Loucy (cell line): ENCODE measurements around the gene MORN4.

Experiments
- H2AFZ ChIP-seq: fragments of 200-600 bp; sonication (generic); 2 replicates; pipeline ENCODE4 v1.6.0; 2016; ENCODE audit warnings: antibody characterized with exemption, mild to moderate bottlenecking, low read length, moderate library complexity
- H3F3A ChIP-seq: fragments of 200-600 bp; 2 replicates; pipeline ENCODE4 v1.6.0; 2016; ENCODE audit warnings: antibody characterized with exemption, low read depth, mild to moderate bottlenecking
- H3K27me3 ChIP-seq: fragments of 200-600 bp; sonication (generic); 2 replicates; pipeline ENCODE4 v1.6.1; 2014; ENCODE audit warnings: low read length, mild to moderate bottlenecking; ENCODE audit not compliant: insufficient read depth, poor library complexity, severe bottlenecking
- H3K36me3 ChIP-seq: fragments of 200-600 bp; sonication (generic); 2 replicates; pipeline ENCODE4 v1.6.1; 2016; ENCODE audit warnings: low read length; ENCODE audit not compliant: insufficient read depth
- H3K4me1 ChIP-seq: fragments of 200-600 bp; sonication (generic); 2 replicates; pipeline ENCODE4 v1.5.1; 2014; ENCODE audit warnings: low read length, mild to moderate bottlenecking; ENCODE audit not compliant: insufficient read depth, poor library complexity, severe bottlenecking
- H3K4me2 ChIP-seq: fragments of 200-600 bp; sonication (generic); 2 replicates; pipeline ENCODE4 v1.6.0; 2014; ENCODE audit warnings: antibody characterized with exemption, low read length, low read depth, mild to moderate bottlenecking; ENCODE audit not compliant: poor library complexity, severe bottlenecking
- H3K4me3 ChIP-seq: fragments of 200-600 bp; sonication (generic); 2 replicates; pipeline ENCODE4 v1.5.1; 2014; ENCODE audit warnings: low read length, mild to moderate bottlenecking, mixed read lengths; ENCODE audit not compliant: poor library complexity, severe bottlenecking
- H3K79me2 ChIP-seq: fragments of 200-600 bp; sonication (generic); 2 replicates; pipeline ENCODE4 v1.6.1; 2014; ENCODE audit warnings: low read length; ENCODE audit not compliant: insufficient read depth
- H3K9ac ChIP-seq: fragments of 200-600 bp; sonication (generic); 2 replicates; pipeline ENCODE4 v1.6.0; 2014; ENCODE audit warnings: mild to moderate bottlenecking, low read depth, low read length, moderate library complexity; ENCODE audit not compliant: poor library complexity, severe bottlenecking
- H3K9me2 ChIP-seq: fragments of 200-600 bp; sonication (generic); replicated peaks from 2 replicates; pipeline ENCODE4 v1.6.1; 2016; ENCODE audit warnings: low read depth, low read length, mixed read lengths
- H3K9me3 ChIP-seq: fragments of 200-600 bp; sonication (generic); 2 replicates; pipeline ENCODE4 v1.6.1; 2014; ENCODE audit warnings: mild to moderate bottlenecking, antibody characterized with exemption, low read length, low read depth; ENCODE audit not compliant: insufficient read depth
- H4K20me1 ChIP-seq: fragments of 200-600 bp; sonication (generic); 2 replicates; pipeline ENCODE4 v1.6.0; 2014; ENCODE audit warnings: antibody characterized with exemption, low read length, mild to moderate bottlenecking; ENCODE audit not compliant: insufficient read depth, poor library complexity, severe bottlenecking
- EZH2phosphoT487 ChIP-seq: fragments of 200-600 bp; IDR thresholded peaks from 2 replicates; pipeline ENCODE4 v1.6.1; 2018; ENCODE audit warnings: antibody characterized with exemption, mild to moderate bottlenecking, moderate library complexity, borderline replicate concordance
- TF ChIP-seq, protein P1 (sequence below): fragments of 200-600 bp; sonication (generic); conservative IDR thresholded peaks from 2 replicates; pipeline ENCODE4 v1.5.1; 2014; ENCODE audit warnings: mild to moderate bottlenecking, antibody characterized with exemption, low read length

The MORN4 gene

GRCh38 chr10:97567891-97568290 lies 65.4 kb downstream of the MORN4 start:
- H3K4me2 ChIP-seq, result no peak overlapping the region
- no peak overlapping the region for H2AFZ ChIP-seq
- no peaks in the 10 kb centered on the region for H3K27me3 ChIP-seq
- no peaks in the 10 kb centered on the region for H4K20me1 ChIP-seq
- H3K4me1 ChIP-seq, result no peaks in the 10 kb centered on the region
- no peak for TF ChIP-seq EZH2phosphoT487
- no peaks in the 10 kb centered on the region for H3K36me3 ChIP-seq
- no peaks in the 10 kb centered on the region for H3K79me2 ChIP-seq
- no peaks in the 10 kb centered on the region for H3K9me2 ChIP-seq
- no peak overlapping the region for H3K9ac ChIP-seq
- no peaks in the 10 kb centered on the region for H3F3A ChIP-seq
- H3K4me3 ChIP-seq, result no peak overlapping the region
- no peaks in the 10 kb centered on the region for H3K9me3 ChIP-seq

- Histone ChIP-seq H2AFZ (no peak overlapping the region), H3K27me3 (no peaks in the 10 kb centered on the region), H3K9ac (no peak overlapping the region), H3K4me1 (no peaks in the 10 kb centered on the region), H3K36me3 (no peaks in the 10 kb centered on the region), H3F3A (no peaks in the 10 kb centered on the region), H3K4me3 (no peak overlapping the region), H3K9me2 (no peaks in the 10 kb centered on the region), H3K79me2 (no peaks in the 10 kb centered on the region), H4K20me1 (no peaks in the 10 kb centered on the region), H3K4me2 (no peak overlapping the region), H3K9me3 (no peaks in the 10 kb centered on the region)
- TF ChIP-seq, protein P1, sequence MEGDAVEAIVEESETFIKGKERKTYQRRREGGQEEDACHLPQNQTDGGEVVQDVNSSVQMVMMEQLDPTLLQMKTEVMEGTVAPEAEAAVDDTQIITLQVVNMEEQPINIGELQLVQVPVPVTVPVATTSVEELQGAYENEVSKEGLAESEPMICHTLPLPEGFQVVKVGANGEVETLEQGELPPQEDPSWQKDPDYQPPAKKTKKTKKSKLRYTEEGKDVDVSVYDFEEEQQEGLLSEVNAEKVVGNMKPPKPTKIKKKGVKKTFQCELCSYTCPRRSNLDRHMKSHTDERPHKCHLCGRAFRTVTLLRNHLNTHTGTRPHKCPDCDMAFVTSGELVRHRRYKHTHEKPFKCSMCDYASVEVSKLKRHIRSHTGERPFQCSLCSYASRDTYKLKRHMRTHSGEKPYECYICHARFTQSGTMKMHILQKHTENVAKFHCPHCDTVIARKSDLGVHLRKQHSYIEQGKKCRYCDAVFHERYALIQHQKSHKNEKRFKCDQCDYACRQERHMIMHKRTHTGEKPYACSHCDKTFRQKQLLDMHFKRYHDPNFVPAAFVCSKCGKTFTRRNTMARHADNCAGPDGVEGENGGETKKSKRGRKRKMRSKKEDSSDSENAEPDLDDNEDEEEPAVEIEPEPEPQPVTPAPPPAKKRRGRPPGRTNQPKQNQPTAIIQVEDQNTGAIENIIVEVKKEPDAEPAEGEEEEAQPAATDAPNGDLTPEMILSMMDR, result no peak
- no peak for TF ChIP-seq EZH2phosphoT487
Observed at GRCh38 chr10:97566336-97566996, 66.8 kb downstream of the MORN4 start.

- no peaks in the 10 kb centered on the region for H3K9me2 ChIP-seq
- no peak overlapping the region for H3K4me3 ChIP-seq
- no peaks in the 10 kb centered on the region for H3K27me3 ChIP-seq
- no peak overlapping the region for H3K9ac ChIP-seq
- H3K36me3 ChIP-seq, result no peaks in the 10 kb centered on the region
- no peaks in the 10 kb centered on the region for H3K9me3 ChIP-seq
- no peaks in the 10 kb centered on the region for H4K20me1 ChIP-seq
- no peak overlapping the region for H3K4me2 ChIP-seq
- no peaks in the 10 kb centered on the region for H3K79me2 ChIP-seq
- H2AFZ ChIP-seq, result no peak overlapping the region
- H3K4me1 ChIP-seq, result no peaks in the 10 kb centered on the region
- no peaks in the 10 kb centered on the region for H3F3A ChIP-seq
- no peak for TF ChIP-seq EZH2phosphoT487
- TF ChIP-seq, protein P1, result no peak
Observed at GRCh38 chr10:97564776-97565175, 68.5 kb downstream of the MORN4 start.
